CD4-positive, alpha-beta T cell treated with Interleukin-2 at 100 ng/mL for 4 hours (primary cell): ENCODE data around the gene BCL2L11.

Experiments
- DNase-seq: peaks from one replicate; pipeline ENCODE4 v3.0.0-alpha.2; 2020; ENCODE audit warnings: low spot score

The BCL2L11 gene

GRCh38 chr2:111191877-111192276 is 71.2 kb downstream of the BCL2L11 start:
- no peak for DNase-seq

GRCh38 chr2:111192776-111193368 is 72.2 kb downstream of the BCL2L11 start:
- DNase-seq: no peak

GRCh38 chr2:111194835-111195621 is 74.3 kb downstream of the BCL2L11 start:
- no peak for DNase-seq

GRCh38 chr2:111196435-111196834 is 75.7 kb downstream of the BCL2L11 start:
- DNase-seq: no peak

- DNase-seq: no peak
Observed at GRCh38 chr2:111198701-111199100, 78.0 kb downstream of the BCL2L11 start.

GRCh38 chr2:111199840-111200239 is 79.1 kb downstream of the BCL2L11 start:
- DNase-seq: no peak

- DNase-seq: no peak
Observed at GRCh38 chr2:111200333-111200881, 79.7 kb downstream of the BCL2L11 start.

GRCh38 chr2:111201214-111201613 is 80.5 kb downstream of the BCL2L11 start:
- DNase-seq: no peak

- no peak for DNase-seq
Observed at GRCh38 chr2:111202266-111203040, 81.7 kb downstream of the BCL2L11 start.

- DNase-seq: no peak
Observed at GRCh38 chr2:111204706-111205105, 84.0 kb downstream of the BCL2L11 start.

GRCh38 chr2:111205774-111206173 is 85.1 kb downstream of the BCL2L11 start:
- DNase-seq: no peak

GRCh38 chr2:111207851-111208250 is 87.1 kb downstream of the BCL2L11 start:
- DNase-seq: no peak

GRCh38 chr2:111208639-111209038 is 87.9 kb downstream of the BCL2L11 start:
- no peak for DNase-seq

GRCh38 chr2:111209045-111209514 is 88.4 kb downstream of the BCL2L11 start:
- peak; percentile 14 for DNase-seq

GRCh38 chr2:111210036-111210435 is 89.3 kb downstream of the BCL2L11 start:
- DNase-seq: no peak

- DNase-seq: no peak
Observed at GRCh38 chr2:111213877-111214276, 93.2 kb downstream of the BCL2L11 start.

- no peak for DNase-seq
Observed at GRCh38 chr2:111216811-111217652, 96.3 kb downstream of the BCL2L11 start.
